Measurements from ENCODE around the gene C11orf68.

C11orf68 gene

DNA sequence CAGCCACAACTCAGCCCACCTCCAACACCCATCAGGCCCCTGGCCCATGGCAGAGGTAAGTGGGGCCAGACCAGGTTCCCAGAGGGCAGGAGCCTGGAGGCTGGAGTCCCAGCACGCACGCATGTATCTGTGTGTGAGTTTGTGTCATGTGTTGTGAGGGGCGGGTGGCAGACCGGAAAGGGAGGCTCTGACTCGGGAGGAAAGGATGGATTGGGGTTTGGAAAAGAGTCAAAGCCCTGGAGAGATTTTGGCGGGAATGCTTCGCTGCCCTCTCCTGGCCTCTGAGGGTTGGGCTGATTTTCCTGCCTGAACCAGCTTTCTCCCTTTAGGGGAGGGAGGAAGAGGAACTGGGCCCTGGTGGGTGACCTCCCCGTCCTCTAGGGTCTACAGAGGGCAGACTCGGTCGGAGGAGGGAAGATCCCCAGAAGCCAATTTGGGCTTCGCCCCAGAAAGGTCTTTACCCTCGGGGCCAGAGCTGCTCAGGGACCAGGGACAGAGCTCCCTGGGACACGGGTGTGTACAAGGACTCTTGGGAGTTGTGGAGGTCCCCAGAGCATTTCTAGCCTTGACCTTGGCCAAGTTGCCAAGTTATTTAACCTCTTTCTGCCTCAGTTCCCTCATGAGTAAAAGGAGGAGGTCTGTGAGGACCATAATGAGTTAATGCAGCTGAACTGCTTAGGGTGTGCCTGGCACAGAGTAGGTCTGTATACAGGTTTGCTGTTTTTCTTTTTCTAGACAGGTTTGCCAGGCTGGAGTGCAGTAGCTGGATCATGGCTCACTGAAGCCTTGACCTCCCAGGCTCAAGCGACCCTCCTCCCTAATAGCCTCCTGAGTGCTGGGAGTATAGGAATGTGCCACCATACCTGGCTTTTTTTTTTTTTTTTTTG lies 6.9 kb downstream of the C11orf68 start (continued):
- TF ChIP-seq, protein P1, sequence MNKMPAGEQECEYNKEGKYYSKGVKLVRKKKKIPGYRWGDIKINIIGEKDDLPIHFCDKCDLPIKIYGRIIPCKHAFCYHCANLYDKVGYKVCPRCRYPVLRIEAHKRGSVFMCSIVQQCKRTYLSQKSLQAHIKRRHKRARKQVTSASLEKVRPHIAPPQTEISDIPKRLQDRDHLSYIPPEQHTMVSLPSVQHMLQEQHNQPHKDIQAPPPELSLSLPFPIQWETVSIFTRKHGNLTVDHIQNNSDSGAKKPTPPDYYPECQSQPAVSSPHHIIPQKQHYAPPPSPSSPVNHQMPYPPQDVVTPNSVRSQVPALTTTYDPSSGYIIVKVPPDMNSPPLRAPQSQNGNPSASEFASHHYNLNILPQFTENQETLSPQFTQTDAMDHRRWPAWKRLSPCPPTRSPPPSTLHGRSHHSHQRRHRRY (tag by site-specific recombination; IDR thresholded peaks at IDR 0.05): no peak
- TF ChIP-seq, protein P2, sequence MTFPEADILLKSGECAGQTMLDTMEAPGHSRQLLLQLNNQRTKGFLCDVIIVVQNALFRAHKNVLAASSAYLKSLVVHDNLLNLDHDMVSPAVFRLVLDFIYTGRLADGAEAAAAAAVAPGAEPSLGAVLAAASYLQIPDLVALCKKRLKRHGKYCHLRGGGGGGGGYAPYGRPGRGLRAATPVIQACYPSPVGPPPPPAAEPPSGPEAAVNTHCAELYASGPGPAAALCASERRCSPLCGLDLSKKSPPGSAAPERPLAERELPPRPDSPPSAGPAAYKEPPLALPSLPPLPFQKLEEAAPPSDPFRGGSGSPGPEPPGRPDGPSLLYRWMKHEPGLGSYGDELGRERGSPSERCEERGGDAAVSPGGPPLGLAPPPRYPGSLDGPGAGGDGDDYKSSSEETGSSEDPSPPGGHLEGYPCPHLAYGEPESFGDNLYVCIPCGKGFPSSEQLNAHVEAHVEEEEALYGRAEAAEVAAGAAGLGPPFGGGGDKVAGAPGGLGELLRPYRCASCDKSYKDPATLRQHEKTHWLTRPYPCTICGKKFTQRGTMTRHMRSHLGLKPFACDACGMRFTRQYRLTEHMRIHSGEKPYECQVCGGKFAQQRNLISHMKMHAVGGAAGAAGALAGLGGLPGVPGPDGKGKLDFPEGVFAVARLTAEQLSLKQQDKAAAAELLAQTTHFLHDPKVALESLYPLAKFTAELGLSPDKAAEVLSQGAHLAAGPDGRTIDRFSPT (tag by site-specific recombination; IDR thresholded peaks at IDR 0.05): no peak
- TF ChIP-seq ZNF776 (tag by site-specific recombination; IDR thresholded peaks at IDR 0.05; ENCODE audit: borderline replicate concordance): no peak
- TF ChIP-seq ZNF239 (tag by site-specific recombination; IDR thresholded peaks at IDR 0.05): no peak
- TF ChIP-seq ZFP41 (tag by site-specific recombination; IDR thresholded peaks at IDR 0.05; ENCODE audit: borderline replicate concordance): no peak
- TF ChIP-seq IKZF3 (tag by site-specific recombination; IDR thresholded peaks at IDR 0.05): peak; percentile 64
- no peak for TF ChIP-seq ZNF596 (tag by site-specific recombination; IDR thresholded peaks at IDR 0.05)
- TF ChIP-seq, protein P3, sequence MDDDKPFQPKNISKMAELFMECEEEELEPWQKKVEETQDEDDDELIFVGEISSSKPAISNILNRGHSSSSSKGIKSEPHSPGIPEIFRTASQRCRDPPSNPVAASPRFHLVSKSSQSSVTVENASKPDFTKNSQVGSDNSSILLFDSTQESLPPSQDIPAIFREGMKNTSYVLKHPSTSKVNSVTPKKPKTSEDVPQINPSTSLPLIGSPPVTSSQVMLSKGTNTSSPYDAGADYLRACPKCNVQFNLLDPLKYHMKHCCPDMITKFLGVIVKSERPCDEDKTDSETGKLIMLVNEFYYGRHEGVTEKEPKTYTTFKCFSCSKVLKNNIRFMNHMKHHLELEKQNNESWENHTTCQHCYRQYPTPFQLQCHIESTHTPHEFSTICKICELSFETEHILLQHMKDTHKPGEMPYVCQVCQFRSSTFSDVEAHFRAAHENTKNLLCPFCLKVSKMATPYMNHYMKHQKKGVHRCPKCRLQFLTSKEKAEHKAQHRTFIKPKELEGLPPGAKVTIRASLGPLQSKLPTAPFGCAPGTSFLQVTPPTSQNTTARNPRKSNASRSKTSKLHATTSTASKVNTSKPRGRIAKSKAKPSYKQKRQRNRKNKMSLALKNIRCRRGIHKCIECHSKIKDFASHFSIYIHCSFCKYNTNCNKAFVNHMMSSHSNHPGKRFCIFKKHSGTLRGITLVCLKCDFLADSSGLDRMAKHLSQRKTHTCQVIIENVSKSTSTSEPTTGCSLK (tag by site-specific recombination; IDR thresholded peaks at IDR 0.05): no peak
- TF ChIP-seq SP3 (tag by site-specific recombination; IDR thresholded peaks at IDR 0.05): no peak
- no peak for TF ChIP-seq ZNF558 (tag by site-specific recombination; IDR thresholded peaks at IDR 0.05)
- peak; percentile 59 for TF ChIP-seq ZNF366 (tag by site-specific recombination; conservative IDR thresholded peaks at IDR 0.05)
- TF ChIP-seq GLIS2 (tag by site-specific recombination; IDR thresholded peaks at IDR 0.05): 0 out of 2 replicates have a peak, but pooled peaks have one; percentile 27
- TF ChIP-seq, protein P4, sequence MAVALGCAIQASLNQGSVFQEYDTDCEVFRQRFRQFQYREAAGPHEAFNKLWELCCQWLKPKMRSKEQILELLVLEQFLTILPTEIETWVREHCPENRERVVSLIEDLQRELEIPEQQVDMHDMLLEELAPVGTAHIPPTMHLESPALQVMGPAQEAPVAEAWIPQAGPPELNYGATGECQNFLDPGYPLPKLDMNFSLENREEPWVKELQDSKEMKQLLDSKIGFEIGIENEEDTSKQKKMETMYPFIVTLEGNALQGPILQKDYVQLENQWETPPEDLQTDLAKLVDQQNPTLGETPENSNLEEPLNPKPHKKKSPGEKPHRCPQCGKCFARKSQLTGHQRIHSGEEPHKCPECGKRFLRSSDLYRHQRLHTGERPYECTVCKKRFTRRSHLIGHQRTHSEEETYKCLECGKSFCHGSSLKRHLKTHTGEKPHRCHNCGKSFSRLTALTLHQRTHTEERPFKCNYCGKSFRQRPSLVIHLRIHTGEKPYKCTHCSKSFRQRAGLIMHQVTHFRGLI (tag by site-specific recombination; IDR thresholded peaks at IDR 0.05): peak; percentile 57
- no peak for TF ChIP-seq ZNF155 (tag by site-specific recombination; IDR thresholded peaks at IDR 0.05)
- no peak for TF ChIP-seq ZNF791 (tag by site-specific recombination; IDR thresholded peaks at IDR 0.05)
- TF ChIP-seq ZNF274 (IDR thresholded peaks at IDR 0.05; ENCODE audit: low read length): no peak
- no peak for TF ChIP-seq ZNF274 (tag by site-specific recombination; IDR thresholded peaks at IDR 0.05; ENCODE audit: borderline replicate concordance)
- TF ChIP-seq ZNF530 (tag by site-specific recombination; IDR thresholded peaks at IDR 0.05; ENCODE audit: low read depth): no peak
- TF ChIP-seq ZNF629 (tag by site-specific recombination; IDR thresholded peaks at IDR 0.05): no peak
- no peak for TF ChIP-seq ZBTB1 (tag by site-specific recombination; IDR thresholded peaks at IDR 0.05)

Data from HEK293 (cell line).